Subcutaneous adipose tissue (tissue), 4 donors: ENCODE measurements around the gene PTGR3. TPM values are rescaled to one million over a fixed set of nuclear protein-coding genes. Genes with fewer than 3 reads are reported as not detected.

ENCODE experiments used
- CTCF ChIP-seq: fragments of 450-650 bp; IDR thresholded peaks from one replicate; pipeline ENCODE4 v1.5.1; 2016; ENCODE audit warnings: low read depth, mild to moderate bottlenecking, control low read depth, antibody characterized with exemption, moderate library complexity
- total RNA-seq, 4 donors: library from RNA; depleted of rRNA; stranded (reverse); fragments of >200 nt; gene quantifications; one replicate each; pipeline ENCODE4 v1.1.0, GENCODE V29; 2016

The PTGR3 gene
- total RNA-seq, 4 donors from 2014 or later, result 20.1 to 28.4 (median 26.0) TPM

GRCh38 chr18:75199327-75199726 is 9.6 kb downstream of the PTGR3 start:
- TF ChIP-seq CTCF, result no peak

GRCh38 chr18:75198036-75198435 is 10.9 kb downstream of the PTGR3 start:
- TF ChIP-seq CTCF, result no peak

GRCh38 chr18:75192899-75193298 is 16.0 kb downstream of the PTGR3 start:
- no peak for TF ChIP-seq CTCF

- TF ChIP-seq CTCF, result no peak
Measured at GRCh38 chr18:75189696-75190095, 19.2 kb downstream of the PTGR3 start.

GRCh38 chr18:75185460-75185859 is 23.5 kb downstream of the PTGR3 start:
- no peak for TF ChIP-seq CTCF

- no peak for TF ChIP-seq CTCF
Measured at GRCh38 chr18:75183973-75184493, 24.9 kb downstream of the PTGR3 start.

GRCh38 chr18:75183524-75183923 is 25.4 kb downstream of the PTGR3 start:
- no peak for TF ChIP-seq CTCF
